ENCODE results near the gene KRTAP27-1. TPM values are rescaled to one million over a fixed set of nuclear protein-coding genes. Genes with fewer than 3 reads are reported as not detected.

KRTAP27-1 gene
- total and polyA plus RNA-seq, 4 donors = not detected

Small RNA genes within 50 kb of the gene (small RNA-seq; reads per million reads assigned to genes)
- gene KRTAP23-1 (ENCODE audit: low replicate concordance) = not detected
- not detected for gene MIR4327 (ENCODE audit: low replicate concordance)

Other genes with a start within 250 kb of the KRTAP27-1 start
- gene CLDN17, start 170.9 kb downstream of the KRTAP27-1 start, total RNA-seq = not detected
- gene CLDN17, start 170.9 kb downstream of the KRTAP27-1 start, polyA plus RNA-seq = not detected
- 1 to 10 TPM; 2.3 to 3.1 TPM for gene CLDN8, start 121.6 kb downstream of the KRTAP27-1 start, total RNA-seq
- 1 to 10 TPM; 1.1 to 1.3 TPM for gene CLDN8, start 121.6 kb downstream of the KRTAP27-1 start, polyA plus RNA-seq
- gene KRTAP24-1, start 54.7 kb downstream of the KRTAP27-1 start, total RNA-seq = not detected
- not detected for gene KRTAP24-1, start 54.7 kb downstream of the KRTAP27-1 start, polyA plus RNA-seq
- not detected for gene KRTAP25-1, start 48.2 kb downstream of the KRTAP27-1 start, total RNA-seq
- gene KRTAP25-1, start 48.2 kb downstream of the KRTAP27-1 start, polyA plus RNA-seq = not detected
- gene KRTAP26-1, start 17.4 kb downstream of the KRTAP27-1 start, total RNA-seq = not detected
- not detected for gene KRTAP26-1, start 17.4 kb downstream of the KRTAP27-1 start, polyA plus RNA-seq
- gene KRTAP23-1, start 10.9 kb upstream of the KRTAP27-1 start, total RNA-seq = not detected
- gene KRTAP23-1, start 10.9 kb upstream of the KRTAP27-1 start, polyA plus RNA-seq = not detected
- gene KRTAP13-2, start 34.6 kb upstream of the KRTAP27-1 start, total RNA-seq = not detected
- gene KRTAP13-2, start 34.6 kb upstream of the KRTAP27-1 start, polyA plus RNA-seq = not detected
- gene KRTAP13-1, start 58.3 kb upstream of the KRTAP27-1 start, total RNA-seq = not detected
- gene KRTAP13-1, start 58.3 kb upstream of the KRTAP27-1 start, polyA plus RNA-seq = not detected
- not detected for gene KRTAP13-3, start 88.2 kb upstream of the KRTAP27-1 start, total RNA-seq
- gene KRTAP13-3, start 88.2 kb upstream of the KRTAP27-1 start, polyA plus RNA-seq = not detected
- gene KRTAP13-4, start 92.5 kb upstream of the KRTAP27-1 start, total RNA-seq = not detected
- gene KRTAP13-4, start 92.5 kb upstream of the KRTAP27-1 start, polyA plus RNA-seq = not detected
- not detected for gene KRTAP15-1, start 102.6 kb upstream of the KRTAP27-1 start, total RNA-seq
- gene KRTAP15-1, start 102.6 kb upstream of the KRTAP27-1 start, polyA plus RNA-seq = not detected
- not detected for gene KRTAP19-1, start 142.7 kb upstream of the KRTAP27-1 start, total RNA-seq
- gene KRTAP19-1, start 142.7 kb upstream of the KRTAP27-1 start, polyA plus RNA-seq = not detected
- not detected for gene KRTAP19-2, start 149.7 kb upstream of the KRTAP27-1 start, total RNA-seq
- not detected for gene KRTAP19-2, start 149.7 kb upstream of the KRTAP27-1 start, polyA plus RNA-seq
- gene KRTAP19-3, start 154.3 kb upstream of the KRTAP27-1 start, total RNA-seq = not detected
- gene KRTAP19-3, start 154.3 kb upstream of the KRTAP27-1 start, polyA plus RNA-seq = not detected
- gene KRTAP19-4, start 159.5 kb upstream of the KRTAP27-1 start, total RNA-seq = not detected
- gene KRTAP19-4, start 159.5 kb upstream of the KRTAP27-1 start, polyA plus RNA-seq = not detected
- not detected for gene KRTAP19-5, start 164.4 kb upstream of the KRTAP27-1 start, total RNA-seq
- not detected for gene KRTAP19-5, start 164.4 kb upstream of the KRTAP27-1 start, polyA plus RNA-seq
- not detected for gene KRTAP19-6, start 204.2 kb upstream of the KRTAP27-1 start, total RNA-seq
- not detected for gene KRTAP19-6, start 204.2 kb upstream of the KRTAP27-1 start, polyA plus RNA-seq
- gene KRTAP19-7, start 223.6 kb upstream of the KRTAP27-1 start, total RNA-seq = not detected
- gene KRTAP19-7, start 223.6 kb upstream of the KRTAP27-1 start, polyA plus RNA-seq = not detected